Adrenal gland (tissue), 5 donors: ENCODE data around the gene GRM5.

Experiments
- CTCF ChIP-seq, 6 experiments: fragments of 450-650 bp in 4 of 6; fragments of 200-600 bp in 2 of 6; sonication (generic) in 1 of 6; IDR thresholded peaks; 1 replicate in 5 of 6; 2 replicates in 1 of 6; pipeline versions ENCODE4 v1.5.1 to v1.8.0; 2016 to 2021; ENCODE audit warnings: antibody characterized with exemption in 6 of 6, mild to moderate bottlenecking in 2 of 6, moderate library complexity in 1 of 6
- POLR2A ChIP-seq, 2 donors: fragments of 450-650 bp; IDR thresholded peaks; one replicate each; pipeline ENCODE4 v1.6.1; 2017; ENCODE audit warnings: antibody characterized with exemption in 2 of 2, mild to moderate bottlenecking in 2 of 2, moderate library complexity in 1 of 2
- donor health status: DM: no; HTN: no; CAD: no.

DNA sequence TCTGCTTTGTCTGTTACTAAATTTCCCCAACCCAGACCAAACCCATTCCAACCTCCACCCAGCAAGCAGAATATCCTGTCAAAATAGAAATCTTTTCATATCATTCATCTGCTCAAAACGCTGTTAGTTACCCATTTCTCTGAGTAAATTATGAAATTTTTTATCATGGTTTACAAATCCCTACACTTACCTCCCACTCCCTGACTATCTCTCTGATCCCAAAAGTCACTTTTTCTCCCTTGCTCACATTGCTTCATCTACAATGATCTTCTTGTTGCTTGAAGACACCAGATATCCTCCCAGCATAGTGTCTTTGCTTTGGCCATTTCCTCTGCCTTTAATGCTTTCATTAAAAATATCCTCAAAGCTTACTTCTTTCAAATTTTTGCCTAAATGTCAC lies 532.8 kb downstream of the GRM5 start:
- TF ChIP-seq CTCF (IDR thresholded peaks at IDR 0.05) (no peak), POLR2A (IDR thresholded peaks at IDR 0.05) (no peak)
